COLO668 (cell line): ENCODE data around the gene ABHD2.

Source experiments
- DNase-seq: peaks from one replicate; lab custom pipeline; 2025; ENCODE audit not compliant: unreplicated experiment; lab: John Stamatoyannopoulos, UW

The ABHD2 gene

DNA sequence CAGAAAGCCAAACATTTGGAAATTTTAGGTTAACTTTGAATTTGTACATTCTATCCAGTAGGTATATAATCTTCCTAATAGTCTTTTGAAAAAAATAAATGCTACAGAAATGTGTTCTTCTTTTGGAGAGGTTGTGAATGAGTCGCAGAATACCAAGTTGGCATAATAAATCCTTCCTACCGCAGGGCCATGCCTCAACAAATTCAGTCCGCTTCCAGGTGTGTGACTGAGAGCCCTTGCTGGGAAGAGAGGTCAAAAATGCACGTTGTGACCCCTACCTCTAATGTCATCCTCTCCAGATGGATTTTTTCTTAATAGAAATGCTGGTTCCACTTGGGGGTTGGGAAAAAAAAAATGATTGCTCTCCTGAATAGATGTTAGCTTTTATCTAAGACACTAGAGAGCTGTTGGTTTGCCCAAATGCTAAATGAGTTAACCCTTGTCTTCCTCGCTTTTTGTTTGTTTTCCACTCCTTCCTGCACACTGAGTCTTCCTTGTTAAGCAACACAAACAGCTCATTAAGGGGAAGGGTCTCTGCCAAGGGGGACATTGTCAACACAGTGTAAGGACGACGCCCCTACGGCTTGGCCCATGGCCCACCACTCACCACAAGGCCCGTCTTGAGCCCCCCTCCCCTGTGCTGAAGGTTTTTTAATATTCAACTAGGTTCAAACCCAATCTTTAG lies 99.2 kb downstream of the ABHD2 start:
- no peak for DNase-seq

DNA sequence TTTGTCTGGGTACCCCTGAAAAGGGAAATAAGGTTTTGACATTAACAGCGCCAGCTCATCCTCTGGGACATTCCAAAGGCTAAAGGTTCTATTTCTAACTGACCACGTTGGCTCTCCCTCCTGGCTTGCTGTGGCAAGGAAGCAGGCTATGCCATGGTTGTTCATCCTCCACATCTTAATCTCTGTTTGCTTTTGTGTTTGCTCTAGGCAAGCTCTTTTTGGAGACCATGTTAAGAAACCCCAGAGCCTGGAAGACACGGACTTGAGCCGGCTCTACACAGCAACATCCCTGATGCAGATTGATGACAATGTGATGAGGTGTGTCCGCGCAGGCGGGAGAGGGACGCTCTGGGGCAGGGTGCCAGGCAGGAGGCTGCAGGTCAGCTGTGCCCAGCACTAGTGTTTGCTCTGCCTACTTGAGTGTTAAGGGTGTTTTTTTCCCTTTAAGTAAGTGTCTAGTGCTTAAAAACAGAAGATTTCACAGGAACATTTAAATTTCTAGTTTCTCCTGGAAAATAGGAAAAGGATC lies 99.8 kb downstream of the ABHD2 start:
- no peak for DNase-seq

DNA sequence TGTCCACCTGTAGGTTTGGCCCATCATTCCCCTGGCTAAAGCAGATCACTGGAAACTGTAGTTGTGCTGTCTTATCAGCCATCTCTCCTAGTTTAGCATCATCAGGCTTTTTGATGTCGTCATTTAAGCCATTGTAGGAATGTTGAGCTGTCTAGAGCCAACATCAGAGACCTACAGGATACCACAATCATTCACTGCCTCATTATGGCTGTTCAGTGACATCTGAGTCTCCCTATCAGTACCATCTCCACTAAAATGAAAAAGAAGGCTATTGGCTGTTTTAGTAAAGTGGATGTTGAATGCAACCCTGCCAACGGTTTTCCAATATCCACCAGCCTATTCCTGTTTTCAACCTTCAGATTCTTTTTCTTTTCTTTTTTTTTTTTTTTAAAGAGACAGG lies 103.9 kb downstream of the ABHD2 start:
- no peak for DNase-seq

DNA sequence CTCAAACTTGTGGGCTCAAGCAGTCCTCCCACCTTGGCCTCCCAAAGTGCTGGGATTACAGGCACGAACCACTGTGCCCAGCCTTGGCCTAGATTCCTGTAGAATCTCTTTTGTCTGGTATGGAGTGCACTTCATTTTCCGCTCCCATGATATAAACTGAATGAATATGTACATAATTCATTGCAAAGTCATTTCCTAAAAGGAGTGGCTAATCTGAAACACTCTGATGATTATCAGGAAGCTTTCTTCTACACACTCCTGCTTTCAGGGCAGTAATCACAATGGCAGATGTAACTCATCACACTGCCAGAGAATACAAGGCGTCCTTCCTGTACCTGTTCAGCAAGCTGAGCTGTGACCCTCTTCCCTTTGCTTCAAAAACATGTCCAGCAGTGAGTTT lies 104.5 kb downstream of the ABHD2 start:
- DNase-seq, result no peak

DNA sequence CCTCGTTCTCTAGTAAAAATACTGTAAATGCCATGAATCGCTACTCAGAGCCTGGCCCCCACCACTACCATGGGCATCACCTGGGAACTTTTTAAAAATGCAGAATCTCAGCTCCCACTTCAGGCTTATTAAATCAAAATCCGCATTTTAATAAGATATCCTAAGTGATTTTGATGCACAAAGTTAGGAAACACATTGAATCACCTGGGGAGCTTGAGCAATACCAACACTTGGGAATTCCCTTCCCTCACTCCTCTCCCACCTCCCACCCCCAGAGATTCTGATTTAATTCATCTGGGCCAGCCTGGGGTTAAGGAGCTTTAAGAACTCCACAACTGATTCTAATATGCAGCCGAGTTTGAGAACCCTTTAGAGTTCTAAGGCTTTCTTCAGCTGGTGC lies 106.4 kb downstream of the ABHD2 start:
- DNase-seq, result no peak

DNA sequence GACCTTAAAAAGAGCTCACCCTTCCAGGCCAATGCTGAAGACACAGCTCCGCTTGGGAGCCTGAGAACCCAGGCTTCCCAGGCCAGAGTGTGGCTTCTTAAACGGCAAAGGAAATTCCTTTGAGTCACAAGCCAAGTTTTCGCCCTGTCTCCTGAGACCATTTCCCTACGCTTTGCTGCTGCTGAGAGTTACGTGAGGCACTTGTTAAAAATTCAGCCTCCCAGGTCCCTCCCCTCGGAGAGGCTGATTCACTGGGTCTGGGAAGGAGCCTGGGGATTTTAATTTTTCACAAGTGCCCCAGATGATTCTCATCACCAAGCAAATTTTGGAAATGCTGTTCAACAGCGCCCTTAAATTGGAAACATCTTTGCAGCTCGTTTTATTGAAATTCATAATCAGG lies 107.6 kb downstream of the ABHD2 start:
- no peak for DNase-seq

DNA sequence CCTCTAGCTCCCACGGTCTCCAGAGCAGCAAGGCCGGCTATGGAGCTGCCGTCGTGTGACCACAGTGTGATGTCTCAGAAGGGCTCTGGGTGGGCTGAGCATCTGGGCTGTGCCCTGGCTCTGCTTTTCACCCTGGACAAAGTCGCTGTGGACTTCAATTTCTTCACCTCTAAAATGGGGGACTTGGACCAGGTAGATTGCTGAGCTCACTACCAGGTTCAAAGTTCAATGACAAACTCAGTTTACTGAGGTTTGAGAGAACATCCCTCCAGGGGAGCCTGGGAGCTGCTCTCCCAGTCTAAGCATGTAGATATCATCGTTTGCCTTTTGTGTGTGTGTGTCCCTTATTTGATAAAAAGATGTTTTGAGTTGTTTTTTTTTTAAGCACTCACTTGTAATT lies 108.0 kb downstream of the ABHD2 start:
- no peak for DNase-seq

DNA sequence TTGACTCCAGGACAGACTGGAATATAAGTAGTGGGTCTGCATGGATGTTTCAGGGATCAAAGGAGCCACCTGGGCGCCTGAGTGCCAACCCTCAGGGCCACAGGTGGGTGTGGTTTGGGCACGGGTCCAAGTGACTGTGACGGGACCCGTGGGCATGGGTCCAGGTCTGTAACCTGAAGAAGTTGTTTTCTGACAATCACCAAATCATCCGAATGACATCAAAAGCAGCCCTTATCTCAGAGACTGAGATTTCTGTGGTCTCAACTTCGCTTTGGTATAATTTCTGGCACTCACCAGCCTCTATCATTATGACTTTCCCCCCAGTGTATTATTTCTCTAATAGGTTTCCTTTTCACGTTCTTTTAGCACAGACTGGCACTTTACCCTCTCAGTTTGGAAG lies 108.7 kb downstream of the ABHD2 start:
- peak; percentile 56 for DNase-seq

DNA sequence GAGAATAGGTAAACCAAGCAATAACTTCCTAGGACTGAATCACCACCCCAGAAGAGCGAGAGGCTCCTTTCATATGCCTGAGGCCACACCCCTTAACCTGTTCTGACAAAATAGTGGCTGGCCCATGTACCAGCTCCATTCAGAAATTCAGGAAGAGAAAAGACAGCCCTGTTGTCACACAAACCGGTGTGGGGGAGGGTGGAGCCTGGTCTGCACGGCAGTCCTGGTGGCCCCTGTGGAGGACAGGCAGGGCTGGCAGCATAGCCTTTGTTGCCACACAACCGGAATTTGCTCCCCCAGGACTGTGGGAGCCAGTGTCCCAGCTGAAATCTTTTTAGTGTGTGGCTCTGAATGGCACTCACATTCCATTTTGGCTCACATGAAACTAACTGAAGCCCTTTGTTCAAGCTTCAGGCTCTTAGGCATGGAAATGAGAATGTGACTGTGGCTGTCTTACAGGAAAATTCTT lies 109.3 kb downstream of the ABHD2 start:
- DNase-seq, result no peak

DNA sequence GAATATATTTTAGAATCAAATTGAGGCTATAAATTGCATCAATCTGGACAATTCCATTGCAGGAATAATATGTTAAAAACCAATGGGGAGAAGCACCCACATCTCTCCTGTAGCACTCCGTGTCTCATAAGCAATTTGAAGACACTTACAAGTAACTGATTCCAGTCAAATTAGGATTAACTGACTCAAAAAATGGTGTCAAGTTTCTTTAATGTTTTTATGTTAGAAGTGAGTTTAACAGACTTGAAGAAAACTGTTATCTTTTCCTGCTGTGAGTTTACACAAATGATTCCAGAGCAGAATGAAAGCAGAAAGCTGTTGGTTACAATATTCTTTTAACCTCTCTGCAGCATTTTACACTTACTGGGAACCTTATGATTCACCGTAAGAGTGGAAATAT lies 109.9 kb downstream of the ABHD2 start:
- no peak for DNase-seq

DNA sequence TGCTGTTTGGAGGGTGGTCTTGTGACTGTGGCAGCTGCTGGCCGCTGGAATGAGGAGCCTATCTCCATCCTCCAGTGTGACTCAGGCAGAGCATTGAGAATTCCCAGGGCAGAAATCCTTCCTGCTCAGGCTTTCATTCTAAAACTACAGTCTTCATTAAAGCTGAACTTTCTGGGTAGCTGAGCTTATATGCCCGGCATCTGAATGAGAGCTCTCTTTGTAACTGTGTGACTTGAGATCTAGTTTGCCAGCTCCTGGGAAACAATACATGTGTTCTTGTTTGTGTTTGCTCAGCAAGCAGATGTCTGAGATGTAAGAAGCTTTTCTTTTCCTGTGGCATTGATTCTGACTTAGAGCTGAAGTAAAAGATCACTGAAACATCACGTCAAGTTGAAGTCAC lies 110.7 kb downstream of the ABHD2 start:
- no peak for DNase-seq

DNA sequence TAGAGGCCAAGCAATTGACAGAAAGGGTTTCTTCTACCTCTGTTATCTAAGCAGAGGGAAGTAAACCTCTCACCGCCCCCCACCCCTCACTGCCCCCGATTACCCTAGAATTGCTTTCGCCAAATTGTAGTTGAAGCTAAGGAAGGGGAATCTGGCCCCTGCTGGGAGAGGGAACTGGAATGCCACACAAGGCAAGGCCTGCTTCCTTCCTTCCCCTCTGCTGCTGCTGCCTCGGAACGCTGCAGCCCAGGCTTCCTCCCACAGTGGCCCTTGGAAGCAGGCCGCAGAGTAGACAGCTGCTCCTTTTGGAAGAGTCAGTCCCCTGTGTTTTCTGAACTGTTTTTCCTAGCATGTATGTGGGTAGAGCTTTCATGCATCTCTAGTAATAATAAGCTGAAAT lies 111.5 kb downstream of the ABHD2 start:
- DNase-seq, result no peak

DNA sequence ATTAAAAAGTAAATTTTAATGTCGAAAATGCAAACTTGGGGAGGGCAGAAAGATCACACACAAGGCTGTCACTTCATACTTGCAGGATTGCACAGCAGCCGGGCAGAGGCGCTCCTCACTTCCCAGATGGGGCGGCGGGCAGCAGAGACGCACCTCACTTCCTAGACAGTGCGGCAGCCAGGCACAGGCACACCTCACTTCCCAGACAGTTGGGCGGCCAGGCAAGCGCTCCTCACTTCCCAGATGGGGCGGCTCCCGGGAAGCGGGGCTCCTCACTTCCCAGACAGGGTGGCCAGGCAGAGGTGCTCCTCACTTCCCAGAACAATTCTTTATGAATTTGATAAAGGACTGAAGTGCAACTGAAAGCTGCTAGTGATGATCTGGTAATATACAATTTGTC lies 111.9 kb downstream of the ABHD2 start:
- no peak for DNase-seq

DNA sequence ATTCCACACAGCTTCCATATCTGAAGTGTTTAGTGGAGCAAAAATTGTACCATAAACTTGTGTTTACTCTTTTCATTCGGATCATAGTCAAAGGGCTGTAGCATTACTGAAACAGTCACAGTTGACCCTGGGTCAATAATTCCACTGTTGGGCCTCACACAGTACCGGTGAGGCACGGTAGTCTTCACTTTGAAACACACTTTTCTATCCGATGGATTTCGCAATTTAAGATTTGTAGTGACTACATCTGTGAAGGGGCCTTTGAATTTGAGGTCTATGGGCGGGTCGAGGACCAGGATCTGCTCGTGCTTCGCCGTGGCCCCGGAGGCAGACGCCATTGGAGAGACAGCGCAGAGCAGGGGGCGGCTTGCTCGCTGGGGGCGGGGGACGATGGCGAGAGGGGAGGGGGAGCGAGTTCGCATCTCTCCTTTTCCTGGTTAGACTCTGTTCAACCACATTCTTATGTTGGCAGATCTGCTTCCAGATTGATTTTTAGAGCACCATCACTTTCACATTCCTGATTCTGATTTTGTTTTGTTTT lies 113.3 kb downstream of the ABHD2 start:
- no peak for DNase-seq

DNA sequence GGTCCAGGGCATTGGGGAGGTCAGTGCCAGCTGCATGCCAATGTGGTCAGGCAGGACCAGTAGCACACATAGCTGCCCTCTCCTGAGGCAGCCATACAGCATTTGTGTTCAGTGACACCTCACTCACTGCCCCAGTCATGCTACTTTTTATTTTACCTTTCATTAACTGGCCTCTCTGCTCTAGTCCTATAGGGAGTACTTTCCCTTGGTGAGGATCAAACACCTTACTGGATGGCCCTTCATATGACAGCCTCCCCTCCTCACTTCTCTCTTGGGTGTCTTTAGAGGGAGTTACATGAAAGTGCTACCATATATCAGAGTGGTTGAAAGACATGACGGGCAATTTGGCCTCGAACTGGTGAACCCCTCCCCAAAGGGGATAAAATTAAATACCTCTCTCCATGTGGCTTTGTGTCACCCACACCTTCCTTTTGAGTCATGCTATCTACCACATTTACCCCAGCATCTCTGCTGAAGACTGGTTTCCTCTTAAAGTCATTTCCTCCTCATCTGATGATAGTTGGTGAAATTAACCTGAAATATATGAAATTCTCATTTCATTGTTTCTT lies 115.5 kb downstream of the ABHD2 start:
- DNase-seq, result no peak

DNA sequence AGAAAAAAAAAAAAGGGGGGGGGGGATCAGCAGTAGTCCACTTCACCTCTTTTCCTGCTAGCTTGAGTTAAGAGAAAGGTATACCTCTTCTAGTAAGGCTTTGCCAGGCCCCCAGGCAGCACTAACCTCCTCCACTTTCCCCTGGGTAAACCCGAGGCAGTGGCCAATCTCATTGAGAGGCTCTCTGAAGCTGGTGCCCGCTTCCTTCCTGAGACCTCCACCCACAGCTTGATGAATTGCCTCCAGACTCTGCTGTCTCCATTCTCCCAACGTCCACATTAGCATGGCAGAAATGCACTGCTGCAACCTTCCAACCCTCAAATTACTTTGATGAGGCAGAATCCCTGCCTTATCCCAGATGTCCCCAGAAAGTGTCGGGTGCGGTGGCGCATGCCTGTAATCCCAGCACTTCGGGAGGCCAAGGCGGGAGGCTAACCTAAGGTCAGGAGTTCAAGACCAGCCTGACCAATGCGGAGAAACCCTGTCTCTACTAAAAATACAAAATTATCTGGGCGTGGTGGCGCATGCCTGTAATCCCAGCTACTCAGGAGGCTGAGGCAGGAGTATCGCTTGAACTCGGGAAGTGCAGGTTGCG lies 117.8 kb downstream of the ABHD2 start:
- no peak for DNase-seq

DNA sequence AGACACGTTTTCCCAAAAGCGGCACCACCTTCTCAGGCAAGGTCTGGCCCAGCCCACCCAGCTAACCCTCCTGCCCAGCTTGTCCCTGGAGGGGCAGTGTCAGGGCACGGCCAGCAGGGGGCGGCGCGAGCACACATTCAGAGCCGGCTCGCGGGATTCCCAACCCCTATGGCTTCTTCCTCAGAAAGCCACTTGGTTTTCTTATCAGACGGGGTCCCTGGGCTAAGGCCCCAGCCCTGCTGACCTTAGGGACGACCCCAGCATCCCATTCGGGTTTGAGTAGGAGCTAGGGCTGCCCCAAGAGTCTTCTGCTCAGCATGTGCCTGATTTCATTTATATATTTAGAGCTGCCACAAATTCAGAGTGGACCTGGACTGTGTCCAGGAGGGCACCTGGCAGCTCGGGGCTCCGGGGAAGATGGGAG lies 118.7 kb downstream of the ABHD2 start:
- DNase-seq, result peak; percentile 65

DNA sequence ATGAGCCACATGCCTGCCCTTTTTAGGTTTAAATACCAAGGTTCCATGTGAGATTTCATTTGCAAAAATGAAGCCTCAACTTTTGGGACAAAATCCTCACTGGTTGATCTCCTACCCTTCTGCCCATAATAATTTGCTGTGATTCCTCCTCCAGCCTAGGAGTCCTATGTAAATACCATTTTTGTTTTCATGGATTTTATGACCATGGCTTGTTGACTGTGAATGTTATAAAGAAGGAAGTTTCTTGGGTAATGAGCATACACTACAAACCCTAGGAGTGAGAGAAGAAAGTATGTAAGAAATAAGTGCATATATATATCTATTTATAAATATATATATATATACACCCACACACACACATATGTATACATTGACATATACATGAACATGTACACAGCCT lies 120.0 kb downstream of the ABHD2 start:
- no peak for DNase-seq

DNA sequence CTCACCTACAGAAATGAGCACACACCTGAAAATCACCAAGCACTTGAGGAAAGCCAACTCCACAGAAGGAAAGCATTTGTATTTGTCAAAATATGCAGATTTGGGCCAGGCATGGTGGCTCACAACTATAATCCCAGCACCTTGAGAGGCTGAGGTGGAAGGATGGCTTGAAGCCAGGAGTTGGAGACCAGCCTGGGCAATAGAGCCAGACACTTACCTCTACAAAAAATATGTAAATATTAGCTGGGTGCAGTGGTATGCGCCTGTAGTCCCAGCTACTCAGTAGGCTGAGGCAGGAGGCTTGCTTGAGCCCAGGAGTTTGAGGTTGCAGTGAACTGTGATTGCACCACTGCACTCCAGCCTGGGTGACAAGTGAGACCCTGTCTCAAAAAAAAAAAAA lies 120.8 kb downstream of the ABHD2 start:
- no peak for DNase-seq

DNA sequence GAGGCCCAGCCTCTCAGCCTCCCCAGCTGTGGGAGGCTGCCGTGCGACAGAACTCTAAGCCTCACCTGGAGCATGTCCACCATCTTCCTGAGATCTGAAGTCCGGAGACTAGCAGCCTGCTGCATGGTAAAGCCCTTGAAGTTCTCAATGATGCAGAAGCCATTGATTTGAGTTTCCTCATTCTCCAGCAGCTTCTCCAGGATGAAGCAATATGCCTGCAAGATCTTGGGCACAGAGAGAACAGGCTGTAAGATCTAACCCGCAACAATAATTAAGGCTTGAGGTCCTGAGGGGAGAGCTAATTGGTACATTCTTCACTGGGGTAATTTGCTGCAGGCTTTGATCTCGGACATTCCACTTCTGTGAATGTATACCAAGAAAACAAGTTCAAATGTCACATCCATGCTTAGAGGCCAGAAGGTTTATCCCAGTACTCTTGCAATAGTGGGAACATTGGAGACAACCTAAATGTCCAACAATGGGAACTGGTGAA lies 123.5 kb downstream of the ABHD2 start:
- no peak for DNase-seq

DNA sequence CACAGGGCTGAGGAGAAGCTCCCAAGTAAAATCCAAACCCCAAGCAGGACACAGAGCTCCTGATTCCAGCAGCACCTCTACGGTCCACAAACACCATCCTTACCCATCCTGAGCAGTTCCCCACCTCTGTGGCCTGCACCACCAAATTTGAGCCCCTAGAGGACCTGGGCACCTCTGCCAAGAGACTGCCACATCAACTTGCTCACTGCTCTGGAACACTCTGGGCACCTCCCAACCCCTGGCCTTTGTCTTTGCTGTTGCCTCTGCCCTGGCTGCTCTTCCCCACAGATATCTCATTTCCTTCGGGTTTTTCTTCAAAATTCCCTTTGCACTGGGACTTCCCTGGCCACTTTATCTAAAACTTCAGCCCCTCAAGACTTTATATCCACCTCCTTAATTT lies 127.4 kb downstream of the ABHD2 start:
- DNase-seq, result no peak

DNA sequence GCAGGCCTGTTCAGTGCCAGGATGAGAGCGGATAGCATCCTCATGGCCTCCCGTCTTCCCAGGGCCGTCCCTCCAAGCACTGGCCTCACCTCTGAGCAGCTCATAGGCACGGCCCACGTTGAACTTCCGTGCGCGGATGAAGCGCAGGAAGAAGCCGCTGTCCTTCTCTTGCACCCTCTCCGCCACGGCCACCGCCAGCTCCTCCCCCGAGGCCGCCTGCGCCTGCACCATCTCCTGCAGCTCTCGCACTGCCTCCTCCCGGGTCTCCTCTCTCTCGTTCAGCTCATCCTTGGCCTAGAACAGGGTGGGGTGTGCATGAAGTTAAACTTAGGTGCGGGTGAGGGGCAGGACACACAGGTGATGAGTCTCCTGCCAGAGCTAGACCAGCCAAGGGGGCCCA lies 128.8 kb downstream of the ABHD2 start:
- no peak for DNase-seq
